Breast epithelium (tissue), 4 donors: ENCODE measurements around the gene KIF26B. TPM values are rescaled to one million over a fixed set of nuclear protein-coding genes. Genes with fewer than 3 reads are reported as not detected.

Source experiments
- DNase-seq, 2 donors: peaks; one replicate each; pipeline ENCODE4 v3.0.0-alpha.2; 2019; ENCODE audit warnings: low spot score in 2 of 2
- H3K27ac ChIP-seq, 2 donors: fragments of 200-600 bp; sonication (generic) in 1 of 2; one replicate each; pipeline ENCODE4 v1.5.1; 2016 to 2019; ENCODE audit warnings: mild to moderate bottlenecking in 1 of 2
- H3K27me3 ChIP-seq, 2 donors: fragments of 200-600 bp; sonication (generic) in 1 of 2; one replicate each; pipeline versions ENCODE4 v1.5.1 to v1.6.0; 2017 to 2019; ENCODE audit warnings: control low read depth in 1 of 2, mild to moderate bottlenecking in 1 of 2
- H3K36me3 ChIP-seq: fragments of 200-600 bp; one replicate; pipeline ENCODE4 v1.5.1; 2019
- H3K4me1 ChIP-seq, 2 donors: fragments of 200-600 bp; sonication (generic); one replicate each; pipeline ENCODE4 v1.5.1; 2016 to 2019; ENCODE audit warnings: control low read depth in 1 of 2
- H3K4me3 ChIP-seq, 3 donors: fragments of 200-600 bp; sonication (generic); 1 replicate in 2 of 3; 2 replicates in 1 of 3; pipeline ENCODE4 v1.5.1; 2016 to 2019; ENCODE audit warnings: mild to moderate bottlenecking in 3 of 3, moderate library complexity in 2 of 3
- H3K9me3 ChIP-seq, 2 donors: fragments of 200-600 bp; sonication (generic) in 1 of 2; one replicate each; pipeline ENCODE4 v1.5.1; 2016 to 2019; ENCODE audit warnings: control low read depth in 1 of 2
- CTCF ChIP-seq, 3 donors: fragments of 450-650 bp; IDR thresholded peaks; one replicate each; pipeline ENCODE4 v1.5.1; 2016 to 2017; ENCODE audit warnings: antibody characterized with exemption in 3 of 3, mild to moderate bottlenecking in 3 of 3, moderate library complexity in 3 of 3
- POLR2A ChIP-seq: fragments of 450-650 bp; IDR thresholded peaks from one replicate; pipeline ENCODE4 v1.6.1; 2016; ENCODE audit warnings: antibody characterized with exemption, mild to moderate bottlenecking, moderate library complexity
- POLR2AphosphoS5 ChIP-seq, 3 donors: sonication (generic); formaldehyde crosslinking; IDR thresholded peaks; one replicate each; pipeline ENCODE4 v1.6.1; 2017; ENCODE audit warnings: antibody characterized with exemption in 3 of 3
- intact Hi-C: fragments of 100-400 bp; cut with DNase I; formaldehyde crosslinking; loops from one replicate; pipeline ENCODE4 v1.15.1; 2023; ENCODE audit warnings: low total_unique reads
- total RNA-seq, 3 donors: library from RNA; depleted of rRNA; stranded (reverse); fragments of >200 nt; gene quantifications; one replicate each; pipeline ENCODE4 v1.1.0, GENCODE V29; 2016

The KIF26B gene
- total RNA-seq, 3 donors from 2014 or later: 0.32 to 1.0 (median 0.33) TPM

- no peak for DNase-seq
- Histone ChIP-seq H3K27me3 (no peaks in the 10 kb centered on the region), H3K36me3 (no peaks in the 10 kb centered on the region), H3K27ac (no peak overlapping the region), H3K4me3 (no peak overlapping the region), H3K9me3 (no peaks in the 10 kb centered on the region), H3K4me1 (no peaks in the 10 kb centered on the region)
- intact Hi-C loops: no loop called here
- no peak for TF ChIP-seq POLR2AphosphoS5 (IDR thresholded peaks at IDR 0.05)
- no peak for TF ChIP-seq POLR2A
- TF ChIP-seq CTCF (IDR thresholded peaks at IDR 0.05): no peak
Measured at GRCh38 chr1:245373131-245373530, 218.3 kb downstream of the KIF26B start.

- intact Hi-C loops: no loop called here
- Histone ChIP-seq H3K4me1 (no peaks in the 10 kb centered on the region), H3K36me3 (no peaks in the 10 kb centered on the region), H3K4me3 (no peak overlapping the region), H3K27me3 (no peaks in the 10 kb centered on the region), H3K9me3 (no peaks in the 10 kb centered on the region), H3K27ac (no peak overlapping the region)
- TF ChIP-seq POLR2AphosphoS5 (IDR thresholded peaks at IDR 0.05) (no peak), CTCF (IDR thresholded peaks at IDR 0.05) (no peak), POLR2A (no peak)
- no peak for DNase-seq
Measured at GRCh38 chr1:245375789-245376460, 221.1 kb downstream of the KIF26B start.

GRCh38 chr1:245377854-245378253 is 223.1 kb downstream of the KIF26B start:
- Histone ChIP-seq H3K4me1 (no peaks in the 10 kb centered on the region), H3K9me3 (no peaks in the 10 kb centered on the region), H3K36me3 (no peaks in the 10 kb centered on the region), H3K27ac (no peak overlapping the region), H3K4me3 (no peak overlapping the region), H3K27me3 (no peaks in the 10 kb centered on the region)
- DNase-seq: no peak
- intact Hi-C loops: no loop called here
- TF ChIP-seq POLR2A (no peak), POLR2AphosphoS5 (IDR thresholded peaks at IDR 0.05) (no peak), CTCF (IDR thresholded peaks at IDR 0.05) (no peak)

GRCh38 chr1:245378311-245378722 is 223.5 kb downstream of the KIF26B start:
- Histone ChIP-seq H3K4me3 (no peak overlapping the region), H3K27me3 (no peaks in the 10 kb centered on the region), H3K36me3 (no peaks in the 10 kb centered on the region), H3K27ac (no peak overlapping the region), H3K9me3 (no peaks in the 10 kb centered on the region), H3K4me1 (no peaks in the 10 kb centered on the region)
- TF ChIP-seq POLR2AphosphoS5 (IDR thresholded peaks at IDR 0.05): no peak
- DNase-seq: no peak
- intact Hi-C loops: no loop called here

- no peak overlapping the region for H3K27ac ChIP-seq
- no peak overlapping the region for H3K4me3 ChIP-seq
- H3K36me3 ChIP-seq: no peaks in the 10 kb centered on the region
- intact Hi-C loops: no loop called here
- TF ChIP-seq POLR2AphosphoS5 (IDR thresholded peaks at IDR 0.05) (no peak), POLR2A (no peak), CTCF (IDR thresholded peaks at IDR 0.05) (no peak)
- no peaks in the 10 kb centered on the region for H3K27me3 ChIP-seq
- H3K4me1 ChIP-seq: no peaks in the 10 kb centered on the region
- no peak for DNase-seq
- H3K9me3 ChIP-seq: no peaks in the 10 kb centered on the region
Measured at GRCh38 chr1:245378745-245379144, 224.0 kb downstream of the KIF26B start.
